B cell (primary cell): ENCODE data around the gene HOMER1. TPM values are rescaled to one million over a fixed set of nuclear protein-coding genes. Genes with fewer than 3 reads are reported as not detected.

ENCODE experiments used
- ATAC-seq: fragments of 200-7000 bp; cut with Tn5 transposase; one replicate; pipeline ENCODE4 v1.10.0; 2021; ENCODE audit warnings: low read depth, mild to moderate bottlenecking, moderate number of reproducible peaks, moderate library complexity
- CTCF ChIA-PET: fragments of 350-600 bp; sonication (Branson Sonifier 250); formaldehyde crosslinking; loops from one replicate; lab custom pipeline; 2021; ENCODE audit warnings: antibody characterized with exemption, inconsistent platforms; lab: Charles Lee
- POLR2A ChIA-PET: fragments of 350-600 bp; sonication (Branson Sonifier 250); formaldehyde crosslinking; loops from one replicate; lab custom pipeline; 2021; ENCODE audit warnings: antibody characterized with exemption; lab: Charles Lee
- DNase-seq: peaks from one replicate; pipeline ENCODE4 v3.0.0; 2013
- H2AFZ ChIP-seq: 2 replicates; pipeline ENCODE4 v1.6.1; 2012; ENCODE audit warnings: mild to moderate bottlenecking, low read depth, low read length; ENCODE audit not compliant: insufficient read depth, poor library complexity, severe bottlenecking
- H3K27ac ChIP-seq, 2 donors: 1 replicate in 1 of 2; 2 replicates in 1 of 2; pipeline ENCODE4 v1.5.1; 2012 to 2013; ENCODE audit warnings: low read length in 2 of 2, mild to moderate bottlenecking in 2 of 2, moderate library complexity in 1 of 2
- H3K27me3 ChIP-seq, 4 experiments: fragments of 200-600 bp in 1 of 4; sonication (generic) in 1 of 4; replicated peaks in 1 of 4; 1 replicate in 2 of 4; 2 replicates in 2 of 4; pipeline versions ENCODE4 v1.6.1 to v1.7.0; 2013 to 2016; ENCODE audit warnings: low read length in 3 of 4, mild to moderate bottlenecking in 2 of 4, mixed read lengths in 1 of 4, moderate library complexity in 1 of 4; ENCODE audit not compliant: insufficient read depth in 4 of 4, control insufficient read depth in 3 of 4; ENCODE audit errors: control extremely low read depth in 1 of 4
- H3K36me3 ChIP-seq, 2 experiments: replicated peaks in 1 of 2; 1 replicate in 1 of 2; 2 replicates in 1 of 2; pipeline versions ENCODE4 v1.6.1 to v1.7.1; 2013; ENCODE audit warnings: low read length in 1 of 2; ENCODE audit not compliant: insufficient read depth in 2 of 2, control insufficient read depth in 1 of 2; ENCODE audit errors: control extremely low read depth in 1 of 2, extremely low read depth in 1 of 2
- H3K4me1 ChIP-seq, 2 donors: fragments of 200-600 bp in 1 of 2; sonication (generic) in 1 of 2; 1 replicate in 1 of 2; 2 replicates in 1 of 2; pipeline versions ENCODE4 v1.5.1 to v1.6.1; 2013 to 2017; ENCODE audit warnings: low read length in 2 of 2; ENCODE audit not compliant: control insufficient read depth in 2 of 2, insufficient read depth in 2 of 2
- H3K4me2 ChIP-seq: replicated peaks from 2 replicates; pipeline ENCODE3; 2012; ENCODE audit warnings: mild to moderate bottlenecking, low read depth, low read length; ENCODE audit not compliant: poor library complexity, severe bottlenecking
- H3K4me3 ChIP-seq, 5 experiments: fragments of 200-600 bp in 1 of 5; sonication (generic) in 1 of 5; 1 replicate in 3 of 5; 2 replicates in 2 of 5; pipeline versions ENCODE4 v1.5.1 to v1.7.0; 2011 to 2016; ENCODE audit warnings: low read length in 4 of 5, mild to moderate bottlenecking in 4 of 5, low read depth in 2 of 5, control low read depth in 1 of 5, moderate library complexity in 1 of 5; ENCODE audit not compliant: insufficient read depth in 1 of 5; ENCODE audit errors: control extremely low read depth in 1 of 5, extremely low read depth in 1 of 5
- H3K79me2 ChIP-seq: fragments of 200-600 bp; sonication (generic); one replicate; pipeline ENCODE4 v1.6.0; 2016; ENCODE audit warnings: low read length; ENCODE audit not compliant: control insufficient read depth, insufficient read depth
- H3K9ac ChIP-seq: fragments of 200-600 bp; sonication (generic); 2 replicates; pipeline ENCODE4 v1.6.1; 2017; ENCODE audit warnings: mild to moderate bottlenecking, low read length, moderate library complexity
- H3K9me3 ChIP-seq, 3 donors: one replicate each; pipeline versions ENCODE4 v1.6.1 to v1.7.1; 2013; ENCODE audit warnings: low read length in 2 of 3; ENCODE audit not compliant: control insufficient read depth in 2 of 3, insufficient read depth in 1 of 3; ENCODE audit errors: control extremely low read depth in 1 of 3
- H4K20me1 ChIP-seq: 2 replicates; pipeline ENCODE4 v1.6.0; 2012; ENCODE audit warnings: mild to moderate bottlenecking, low read length; ENCODE audit not compliant: insufficient read depth, control insufficient read depth, poor library complexity, severe bottlenecking
- H3K27ac Mint-ChIP-seq: one replicate; pipeline ENCODE4 v1.8.0; 2021; ENCODE audit warnings: mixed read lengths
- H3K27me3 Mint-ChIP-seq: one replicate; pipeline ENCODE4 v1.8.0; 2021; ENCODE audit warnings: mixed read lengths
- H3K4me1 Mint-ChIP-seq: one replicate; pipeline ENCODE4 v1.8.0; 2021; ENCODE audit warnings: mixed read lengths
- H3K4me3 Mint-ChIP-seq: one replicate; pipeline ENCODE4 v1.8.0; 2021; ENCODE audit warnings: mixed read lengths
- H3K9me3 Mint-ChIP-seq: one replicate; pipeline ENCODE4 v1.8.0; 2022; ENCODE audit warnings: mixed read lengths; ENCODE audit not compliant: insufficient read depth
- CTCF ChIP-seq: fragments of 200-600 bp; IDR thresholded peaks from one replicate; pipeline ENCODE4 v1.8.0; 2022; ENCODE audit warnings: antibody characterized with exemption, mild to moderate bottlenecking
- EZH2 ChIP-seq: IDR thresholded peaks from 2 replicates; pipeline ENCODE4 v1.6.1; 2012; ENCODE audit warnings: borderline replicate concordance, low read depth, mild to moderate bottlenecking, moderate library complexity, low read length; ENCODE audit not compliant: insufficient read depth, poor library complexity, severe bottlenecking
- WGBS: methylation state at CpG from one replicate; pipeline ENCODE4 v1.1.5; 2013; ENCODE audit warnings: missing lambda C conversion rate; ENCODE audit not compliant: insufficient coverage; 5-methylcytosine and 5-hydroxymethylcytosine counted together
- intact Hi-C: fragments of 100-400 bp; cut with micrococcal nuclease; formaldehyde crosslinking; loops from one replicate; pipeline ENCODE4 v1.10.0; 2022
- polyA plus RNA-seq: library from polyadenylated mRNA; depleted of rRNA; stranded (reverse); fragments of >200 nt; gene quantifications from 2 replicates; pipeline ENCODE4 v1.2.3, GENCODE V29; 2012
- total RNA-seq, 2 donors: library from RNA; stranded (reverse); fragments of 120-200 nt in 1 of 2; gene quantifications; 1 replicate in 1 of 2; 2 replicates in 1 of 2; pipeline versions ENCODE4 v1.2.3 to v1.2.4, GENCODE V29; 2013 to 2022

The HOMER1 gene
- total and polyA plus RNA-seq, 2 donors (not counting 1 experiment from before 2014, with no cell fraction given) = 0.63 to 5.4 TPM

DNA sequence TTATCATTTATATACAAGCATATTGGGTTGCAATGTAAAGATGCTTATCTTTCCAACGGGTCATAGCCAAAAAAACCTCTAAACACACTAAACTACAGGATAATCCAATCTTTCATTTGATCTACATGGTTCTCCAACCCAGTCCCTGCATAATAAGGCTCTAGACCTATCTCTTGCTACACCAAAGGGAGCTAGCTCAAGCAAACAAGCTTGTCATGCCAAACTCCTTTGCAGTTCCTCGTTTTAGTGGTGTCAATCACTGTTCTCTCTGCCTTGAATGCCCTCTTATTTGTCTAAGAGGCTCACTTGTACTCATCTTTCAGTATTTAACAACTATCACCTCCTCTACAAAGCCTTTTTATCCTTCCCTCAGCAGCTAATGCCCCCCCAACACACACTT, 5.6 kb downstream of the HOMER1 start:
- Mint-ChIP-seq H3K4me3 (no peak overlapping the region), H3K27ac (no peak overlapping the region), H3K4me1 (peaks cover 20% of the 10 kb centered on the region), H3K9me3 (no peaks in the 10 kb centered on the region), H3K27me3 (peaks cover 45% of the 10 kb centered on the region)
- Histone ChIP-seq H3K4me3 (no peak overlapping the region), H3K4me1 (peaks cover 17 to 22% of the 10 kb centered on the region in 2 donors), H3K79me2 (no peaks in the 10 kb centered on the region), H3K27me3 (peaks cover 5 to 31% (median 26%) of the 10 kb centered on the region in 4 experiments), H3K9ac (no peak overlapping the region), H2AFZ (no peak overlapping the region), H3K27ac (no peak overlapping the region), H3K9me3 (peaks cover 0 to 4% (median 0%) of the 10 kb centered on the region in 3 donors), H3K36me3 (no peaks in the 10 kb centered on the region), H3K4me2 (no peak overlapping the region), H4K20me1 (no peaks in the 10 kb centered on the region)
- TF ChIP-seq EZH2 = no peak
- TF ChIP-seq CTCF = no peak
- WGBS = 38% methylated on average over 1 of the region's 2 CpGs
- ChIA-PET POLR2A (no interaction called here), CTCF (no interaction called here)
- DNase-seq (no peak), ATAC-seq (no peak)
- intact Hi-C loops = no loop called here

DNA sequence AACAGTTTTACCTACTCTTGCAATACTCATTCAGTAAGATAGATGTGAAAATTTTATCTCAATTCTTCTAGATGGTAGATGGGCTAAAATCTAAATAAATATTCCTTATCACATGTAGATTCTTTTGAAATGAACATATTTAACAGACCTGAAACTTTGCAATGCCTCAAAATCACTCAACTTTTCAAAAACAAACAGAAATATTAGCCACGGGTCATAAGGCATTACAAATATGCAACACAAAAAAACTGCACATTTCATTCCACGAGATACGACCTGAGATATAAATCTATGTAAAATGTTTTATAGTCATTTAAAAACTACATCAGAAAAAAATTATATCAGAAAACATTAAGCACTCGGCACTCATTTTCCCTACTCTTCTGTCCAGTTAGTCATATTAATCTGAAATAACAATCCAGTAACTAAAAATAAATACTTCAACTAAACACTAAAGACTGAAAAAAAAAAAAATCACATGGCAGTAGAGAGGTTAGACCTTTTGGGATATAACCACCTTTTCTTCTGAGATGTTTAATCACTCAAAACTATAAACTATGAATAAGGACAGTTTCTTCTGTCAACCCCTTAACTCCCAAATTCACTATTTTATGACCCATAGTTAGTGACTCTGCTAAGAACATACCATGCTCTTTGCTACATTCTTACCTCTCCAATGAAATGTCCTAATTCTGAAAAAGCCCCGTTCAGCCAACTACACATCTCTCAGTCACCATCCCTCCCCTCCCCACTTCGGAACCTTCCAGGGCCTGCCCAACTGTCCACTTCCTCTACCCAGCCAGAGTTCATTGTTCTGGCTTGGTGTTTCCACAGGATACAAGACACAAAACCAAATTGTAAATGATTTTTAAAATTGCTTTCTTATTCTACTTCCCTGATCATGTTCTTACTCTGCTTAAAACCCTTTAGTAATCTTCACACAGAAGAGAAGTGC, 6.4 kb downstream of the HOMER1 start:
- no peak overlapping the region for H2AFZ ChIP-seq
- ChIA-PET CTCF (no interaction called here), POLR2A (no interaction called here)

More for the DNA sequence above, 6.4 kb downstream of the HOMER1 start:
- intact Hi-C loops = no loop called here
- no peak for ATAC-seq
- Histone ChIP-seq H3K27me3 (peaks cover 5 to 23% (median 18%) of the 10 kb centered on the region in 4 experiments), H3K27ac (no peak overlapping the region), H3K9ac (no peak overlapping the region), H3K79me2 (no peaks in the 10 kb centered on the region), H3K9me3 (no peaks in the 10 kb centered on the region), H3K4me2 (no peak overlapping the region), H3K36me3 (no peaks in the 10 kb centered on the region), H3K4me1 (peaks cover 9 to 14% of the 10 kb centered on the region in 2 donors), H4K20me1 (no peaks in the 10 kb centered on the region), H3K4me3 (no peak overlapping the region)
- Mint-ChIP-seq H3K27me3 (peaks cover 41% of the 10 kb centered on the region), H3K4me1 (peaks cover 12% of the 10 kb centered on the region), H3K27ac (no peak overlapping the region), H3K9me3 (no peaks in the 10 kb centered on the region), H3K4me3 (no peak overlapping the region)
- DNase-seq = no peak
- TF ChIP-seq CTCF (no peak), EZH2 (no peak)
- 62% methylated on average over 2 of the region's 6 CpGs for WGBS
